HepG2 (cell line): ENCODE measurements around the gene ZNF341. TPM values are rescaled to one million over a fixed set of nuclear protein-coding genes. Genes with fewer than 3 reads are reported as not detected.

Source experiments
- CHD4 ChIP-seq: fragments of 200-600 bp; sonication (generic); IDR thresholded peaks from 2 replicates; pipeline ENCODE4 v1.7.0; 2017; ENCODE audit warnings: mild to moderate bottlenecking, low read length, borderline replicate concordance
- DNMT1 ChIP-seq: sonication (generic); formaldehyde crosslinking; IDR thresholded peaks from 2 replicates; pipeline ENCODE4 v1.5.1; 2020; ENCODE audit warnings: mild to moderate bottlenecking, missing genetic modification reagents
- FOXK2 ChIP-seq: fragments of 450-650 bp; IDR thresholded peaks from 2 replicates; pipeline ENCODE4 v1.6.1; 2016
- SKI ChIP-seq: fragments of 450-650 bp; IDR thresholded peaks from one replicate; pipeline ENCODE4 v1.6.1; 2018; ENCODE audit warnings: mild to moderate bottlenecking; ENCODE audit not compliant: partially characterized antibody
- TOE1 ChIP-seq: sonication (generic); formaldehyde crosslinking; IDR thresholded peaks from 2 replicates; pipeline ENCODE4 v1.4.0; 2020; ENCODE audit warnings: mild to moderate bottlenecking, missing genetic modification reagents
- XBP1 ChIP-seq: sonication (generic); formaldehyde crosslinking; IDR thresholded peaks from 2 replicates; pipeline ENCODE4 v1.5.0; 2020; ENCODE audit warnings: missing genetic modification reagents
- ZEB1 ChIP-seq: IDR thresholded peaks from 2 replicates; pipeline ENCODE4 v1.6.1; 2012; ENCODE audit warnings: mild to moderate bottlenecking, low read depth, inconsistent platforms; ENCODE audit not compliant: insufficient replicate concordance
- ZNF138 ChIP-seq: sonication (generic); formaldehyde crosslinking; IDR thresholded peaks from 2 replicates; pipeline ENCODE4 v1.5.0; 2020; ENCODE audit warnings: mild to moderate bottlenecking, low read depth, missing genetic modification reagents
- ZNF337 ChIP-seq: sonication (generic); formaldehyde crosslinking; IDR thresholded peaks from 2 replicates; pipeline ENCODE4 v1.5.1; 2020; ENCODE audit warnings: missing genetic modification reagents, low read depth, mild to moderate bottlenecking, borderline replicate concordance
- ZNF570 ChIP-seq: sonication (generic); formaldehyde crosslinking; IDR thresholded peaks from 2 replicates; pipeline ENCODE4 v1.4.0; 2020; ENCODE audit warnings: mild to moderate bottlenecking, missing genetic modification reagents, borderline replicate concordance
- ZNF670 ChIP-seq: sonication (generic); formaldehyde crosslinking; IDR thresholded peaks from 2 replicates; pipeline ENCODE4 v1.8.0; 2022; ENCODE audit warnings: mild to moderate bottlenecking, missing genetic modification reagents, borderline replicate concordance
- ZSCAN25 ChIP-seq: sonication (generic); formaldehyde crosslinking; IDR thresholded peaks from 2 replicates; pipeline ENCODE4 v1.8.0; 2022; ENCODE audit warnings: mild to moderate bottlenecking, missing genetic modification reagents
- polyA plus RNA-seq, 8 experiments: library from polyadenylated mRNA; depleted of rRNA in 3 of 8; stranded (reverse) in 7 of 8; unstranded in 1 of 8; fragments of >200 nt; fragmentation: Illumina TruSeq in 4 of 8; extraction: Trizol in 4 of 8; gene quantifications; 2 replicates each; pipeline versions ENCODE4 v1.2.1 to v1.2.3, GENCODE V29; 2011 to 2016; ENCODE audit warnings: low read depth in 4 of 8, missing spikeins in 1 of 8, mixed read lengths in 1 of 8; ENCODE audit not compliant: insufficient read depth in 1 of 8
- total RNA-seq, 5 experiments: library from RNA; depleted of rRNA; stranded (reverse); fragments of >200 nt; fragmentation: Illumina TruSeq; extraction: Trizol; gene quantifications; 2 replicates each; pipeline ENCODE4 v1.2.3, GENCODE V29; 2016; ENCODE audit warnings: low read depth in 1 of 5
- TF ChIP-seq, protein P1 (sequence below): sonication (generic); formaldehyde crosslinking; IDR thresholded peaks from 2 replicates; pipeline ENCODE4 v1.4.0; 2020; ENCODE audit warnings: missing genetic modification reagents
- TF ChIP-seq, protein P2 (sequence below): sonication (generic); formaldehyde crosslinking; IDR thresholded peaks from 2 replicates; pipeline ENCODE4 v1.5.1; 2020; ENCODE audit warnings: missing genetic modification reagents, mild to moderate bottlenecking, borderline replicate concordance
- TF ChIP-seq, protein P3 (sequence below): sonication (generic); formaldehyde crosslinking; IDR thresholded peaks from 2 replicates; pipeline ENCODE4 v1.4.0; 2020; ENCODE audit warnings: missing genetic modification reagents
- TF ChIP-seq, protein P4 (sequence below): sonication (generic); formaldehyde crosslinking; IDR thresholded peaks from 2 replicates; pipeline ENCODE4 v1.4.0; 2020; ENCODE audit warnings: missing genetic modification reagents
- TF ChIP-seq, protein P5 (sequence below): sonication (generic); formaldehyde crosslinking; IDR thresholded peaks from 2 replicates; pipeline ENCODE4 v1.5.0; 2020; ENCODE audit warnings: mild to moderate bottlenecking, missing genetic modification reagents

The ZNF341 gene
- total and polyA plus RNA-seq, 2 of the 13 experiments (the other 11 are each of a cell fraction or from before 2014, with no cell fraction given) = 1.1 to 2.2 TPM

DNA sequence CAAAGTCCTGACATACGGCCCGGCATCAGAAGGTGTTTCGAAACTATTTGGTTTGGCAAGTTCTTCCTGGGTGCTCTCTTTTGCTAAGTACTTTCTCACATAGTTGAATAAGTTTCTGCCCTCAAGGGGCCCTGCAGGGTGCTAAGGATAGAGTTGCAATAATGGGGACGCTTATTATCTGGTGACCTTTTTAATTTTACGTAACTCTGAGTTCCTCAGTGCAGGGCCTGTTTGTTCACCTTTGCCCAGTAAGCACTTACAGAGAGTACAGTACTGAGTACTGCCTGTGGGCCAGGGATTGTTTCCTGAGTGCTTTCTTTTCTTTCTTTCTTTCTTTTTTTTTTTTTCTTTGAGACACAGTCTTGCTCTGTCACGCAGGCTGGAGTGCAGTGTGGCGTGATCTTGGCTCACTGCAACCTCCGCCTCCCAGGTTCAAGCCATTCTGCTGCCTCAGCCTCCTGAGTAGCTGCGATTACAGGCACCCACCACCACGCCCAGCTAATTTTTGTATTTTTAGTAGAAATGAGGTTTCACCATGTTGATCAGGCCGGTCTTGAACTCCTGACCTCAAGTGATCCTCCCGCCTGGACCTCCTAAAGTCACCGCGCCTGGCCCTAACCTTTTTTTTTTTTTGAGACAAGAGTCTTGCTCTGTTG lies 7.2 kb upstream of the ZNF341 start (continued):
- TF ChIP-seq, protein P1, sequence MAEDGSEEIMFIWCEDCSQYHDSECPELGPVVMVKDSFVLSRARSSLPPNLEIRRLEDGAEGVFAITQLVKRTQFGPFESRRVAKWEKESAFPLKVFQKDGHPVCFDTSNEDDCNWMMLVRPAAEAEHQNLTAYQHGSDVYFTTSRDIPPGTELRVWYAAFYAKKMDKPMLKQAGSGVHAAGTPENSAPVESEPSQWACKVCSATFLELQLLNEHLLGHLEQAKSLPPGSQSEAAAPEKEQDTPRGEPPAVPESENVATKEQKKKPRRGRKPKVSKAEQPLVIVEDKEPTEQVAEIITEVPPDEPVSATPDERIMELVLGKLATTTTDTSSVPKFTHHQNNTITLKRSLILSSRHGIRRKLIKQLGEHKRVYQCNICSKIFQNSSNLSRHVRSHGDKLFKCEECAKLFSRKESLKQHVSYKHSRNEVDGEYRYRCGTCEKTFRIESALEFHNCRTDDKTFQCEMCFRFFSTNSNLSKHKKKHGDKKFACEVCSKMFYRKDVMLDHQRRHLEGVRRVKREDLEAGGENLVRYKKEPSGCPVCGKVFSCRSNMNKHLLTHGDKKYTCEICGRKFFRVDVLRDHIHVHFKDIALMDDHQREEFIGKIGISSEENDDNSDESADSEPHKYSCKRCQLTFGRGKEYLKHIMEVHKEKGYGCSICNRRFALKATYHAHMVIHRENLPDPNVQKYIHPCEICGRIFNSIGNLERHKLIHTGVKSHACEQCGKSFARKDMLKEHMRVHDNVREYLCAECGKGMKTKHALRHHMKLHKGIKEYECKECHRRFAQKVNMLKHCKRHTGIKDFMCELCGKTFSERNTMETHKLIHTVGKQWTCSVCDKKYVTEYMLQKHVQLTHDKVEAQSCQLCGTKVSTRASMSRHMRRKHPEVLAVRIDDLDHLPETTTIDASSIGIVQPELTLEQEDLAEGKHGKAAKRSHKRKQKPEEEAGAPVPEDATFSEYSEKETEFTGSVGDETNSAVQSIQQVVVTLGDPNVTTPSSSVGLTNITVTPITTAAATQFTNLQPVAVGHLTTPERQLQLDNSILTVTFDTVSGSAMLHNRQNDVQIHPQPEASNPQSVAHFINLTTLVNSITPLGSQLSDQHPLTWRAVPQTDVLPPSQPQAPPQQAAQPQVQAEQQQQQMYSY (CRISPR knock-in tag) = no peak
- TF ChIP-seq, protein P2, sequence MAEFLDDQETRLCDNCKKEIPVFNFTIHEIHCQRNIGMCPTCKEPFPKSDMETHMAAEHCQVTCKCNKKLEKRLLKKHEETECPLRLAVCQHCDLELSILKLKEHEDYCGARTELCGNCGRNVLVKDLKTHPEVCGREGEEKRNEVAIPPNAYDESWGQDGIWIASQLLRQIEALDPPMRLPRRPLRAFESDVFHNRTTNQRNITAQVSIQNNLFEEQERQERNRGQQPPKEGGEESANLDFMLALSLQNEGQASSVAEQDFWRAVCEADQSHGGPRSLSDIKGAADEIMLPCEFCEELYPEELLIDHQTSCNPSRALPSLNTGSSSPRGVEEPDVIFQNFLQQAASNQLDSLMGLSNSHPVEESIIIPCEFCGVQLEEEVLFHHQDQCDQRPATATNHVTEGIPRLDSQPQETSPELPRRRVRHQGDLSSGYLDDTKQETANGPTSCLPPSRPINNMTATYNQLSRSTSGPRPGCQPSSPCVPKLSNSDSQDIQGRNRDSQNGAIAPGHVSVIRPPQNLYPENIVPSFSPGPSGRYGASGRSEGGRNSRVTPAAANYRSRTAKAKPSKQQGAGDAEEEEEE (CRISPR knock-in tag) = no peak
- TF ChIP-seq, protein P3, sequence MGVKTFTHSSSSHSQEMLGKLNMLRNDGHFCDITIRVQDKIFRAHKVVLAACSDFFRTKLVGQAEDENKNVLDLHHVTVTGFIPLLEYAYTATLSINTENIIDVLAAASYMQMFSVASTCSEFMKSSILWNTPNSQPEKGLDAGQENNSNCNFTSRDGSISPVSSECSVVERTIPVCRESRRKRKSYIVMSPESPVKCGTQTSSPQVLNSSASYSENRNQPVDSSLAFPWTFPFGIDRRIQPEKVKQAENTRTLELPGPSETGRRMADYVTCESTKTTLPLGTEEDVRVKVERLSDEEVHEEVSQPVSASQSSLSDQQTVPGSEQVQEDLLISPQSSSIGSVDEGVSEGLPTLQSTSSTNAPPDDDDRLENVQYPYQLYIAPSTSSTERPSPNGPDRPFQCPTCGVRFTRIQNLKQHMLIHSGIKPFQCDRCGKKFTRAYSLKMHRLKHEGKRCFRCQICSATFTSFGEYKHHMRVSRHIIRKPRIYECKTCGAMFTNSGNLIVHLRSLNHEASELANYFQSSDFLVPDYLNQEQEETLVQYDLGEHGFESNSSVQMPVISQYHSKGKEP (CRISPR knock-in tag) = no peak
- TF ChIP-seq CHD4 (peak; percentile 82; the same call in 1 of the 2 replicates), ZSCAN25 (CRISPR knock-in tag) (no peak), DNMT1 (CRISPR knock-in tag) (no peak), ZNF138 (no peak), ZEB1 (no peak), SKI (no peak), TOE1 (CRISPR knock-in tag) (peak; percentile 50; the same call in 1 of the 2 replicates), FOXK2 (no peak), XBP1 (CRISPR knock-in tag) (0 out of 2 replicates have a peak, but pooled peaks have one; percentile 38), ZNF570 (CRISPR knock-in tag) (no peak), ZNF337 (CRISPR knock-in tag) (no peak), ZNF670 (CRISPR knock-in tag) (0 out of 2 replicates have a peak, but pooled peaks have one; percentile 30)
- TF ChIP-seq, protein P4, sequence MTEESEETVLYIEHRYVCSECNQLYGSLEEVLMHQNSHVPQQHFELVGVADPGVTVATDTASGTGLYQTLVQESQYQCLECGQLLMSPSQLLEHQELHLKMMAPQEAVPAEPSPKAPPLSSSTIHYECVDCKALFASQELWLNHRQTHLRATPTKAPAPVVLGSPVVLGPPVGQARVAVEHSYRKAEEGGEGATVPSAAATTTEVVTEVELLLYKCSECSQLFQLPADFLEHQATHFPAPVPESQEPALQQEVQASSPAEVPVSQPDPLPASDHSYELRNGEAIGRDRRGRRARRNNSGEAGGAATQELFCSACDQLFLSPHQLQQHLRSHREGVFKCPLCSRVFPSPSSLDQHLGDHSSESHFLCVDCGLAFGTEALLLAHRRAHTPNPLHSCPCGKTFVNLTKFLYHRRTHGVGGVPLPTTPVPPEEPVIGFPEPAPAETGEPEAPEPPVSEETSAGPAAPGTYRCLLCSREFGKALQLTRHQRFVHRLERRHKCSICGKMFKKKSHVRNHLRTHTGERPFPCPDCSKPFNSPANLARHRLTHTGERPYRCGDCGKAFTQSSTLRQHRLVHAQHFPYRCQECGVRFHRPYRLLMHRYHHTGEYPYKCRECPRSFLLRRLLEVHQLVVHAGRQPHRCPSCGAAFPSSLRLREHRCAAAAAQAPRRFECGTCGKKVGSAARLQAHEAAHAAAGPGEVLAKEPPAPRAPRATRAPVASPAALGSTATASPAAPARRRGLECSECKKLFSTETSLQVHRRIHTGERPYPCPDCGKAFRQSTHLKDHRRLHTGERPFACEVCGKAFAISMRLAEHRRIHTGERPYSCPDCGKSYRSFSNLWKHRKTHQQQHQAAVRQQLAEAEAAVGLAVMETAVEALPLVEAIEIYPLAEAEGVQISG = peak; percentile 48; the same call in 1 of the 2 replicates
- TF ChIP-seq, protein P5, sequence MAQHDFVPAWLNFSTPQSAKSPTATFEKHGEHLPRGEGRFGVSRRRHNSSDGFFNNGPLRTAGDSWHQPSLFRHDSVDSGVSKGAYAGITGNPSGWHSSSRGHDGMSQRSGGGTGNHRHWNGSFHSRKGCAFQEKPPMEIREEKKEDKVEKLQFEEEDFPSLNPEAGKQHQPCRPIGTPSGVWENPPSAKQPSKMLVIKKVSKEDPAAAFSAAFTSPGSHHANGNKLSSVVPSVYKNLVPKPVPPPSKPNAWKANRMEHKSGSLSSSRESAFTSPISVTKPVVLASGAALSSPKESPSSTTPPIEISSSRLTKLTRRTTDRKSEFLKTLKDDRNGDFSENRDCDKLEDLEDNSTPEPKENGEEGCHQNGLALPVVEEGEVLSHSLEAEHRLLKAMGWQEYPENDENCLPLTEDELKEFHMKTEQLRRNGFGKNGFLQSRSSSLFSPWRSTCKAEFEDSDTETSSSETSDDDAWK (CRISPR knock-in tag) = no peak
